GM21737 (cell line): Measurements from ENCODE around the gene VPS51.

Experiments used
- ATAC-seq: cut with Tn5 transposase; IDR thresholded peaks from one replicate; pipeline ENCODE4 v1.9.1; 2021; ENCODE audit warnings: mild to moderate bottlenecking, moderate library complexity; ENCODE audit not compliant: unreplicated experiment

Gene VPS51

DNA sequence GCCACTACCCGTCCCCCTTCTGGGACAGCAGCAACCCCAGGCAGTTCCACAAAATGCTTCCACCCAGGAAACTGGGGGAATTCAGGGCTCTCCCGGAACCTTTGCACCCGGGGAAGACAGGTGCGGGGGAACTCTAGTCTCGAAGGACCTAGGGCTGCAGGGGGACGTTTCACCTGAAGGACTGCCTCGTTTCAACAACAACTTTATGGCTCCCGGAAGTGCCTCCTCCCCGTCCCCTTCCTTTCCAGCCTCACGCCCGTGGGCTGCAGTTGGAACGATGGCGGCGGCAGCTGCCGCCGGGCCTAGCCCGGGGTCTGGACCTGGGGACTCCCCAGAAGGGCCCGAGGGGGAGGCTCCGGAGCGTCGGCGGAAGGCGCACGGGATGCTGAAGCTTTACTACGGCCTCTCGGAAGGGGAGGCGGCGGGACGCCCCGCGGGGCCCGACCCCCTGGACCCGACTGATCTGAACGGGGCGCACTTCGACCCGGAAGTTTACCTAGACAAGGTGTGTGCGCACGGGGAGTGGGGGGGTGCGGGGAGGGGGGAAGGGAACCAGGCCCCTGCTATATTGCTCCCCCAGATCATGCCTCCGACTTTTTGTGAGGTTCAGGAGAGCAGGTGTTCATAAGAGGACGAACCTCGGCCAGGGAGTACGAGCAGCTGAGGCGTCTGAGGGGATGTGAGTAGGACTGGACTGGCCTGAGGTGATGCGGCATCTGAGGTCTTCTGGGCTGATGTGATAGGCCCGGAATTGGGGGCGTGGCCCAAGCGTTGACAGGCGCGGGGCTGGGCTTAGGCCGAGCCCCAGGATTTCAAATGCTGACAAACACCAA, at the start of gene VPS51:
VPS51 (plus strand) TSS at position 241 of the 833 bp plus-strand sequence; CDS start at position 278, 37 bp downstream.
- peak; percentile 69 for ATAC-seq

DNA sequence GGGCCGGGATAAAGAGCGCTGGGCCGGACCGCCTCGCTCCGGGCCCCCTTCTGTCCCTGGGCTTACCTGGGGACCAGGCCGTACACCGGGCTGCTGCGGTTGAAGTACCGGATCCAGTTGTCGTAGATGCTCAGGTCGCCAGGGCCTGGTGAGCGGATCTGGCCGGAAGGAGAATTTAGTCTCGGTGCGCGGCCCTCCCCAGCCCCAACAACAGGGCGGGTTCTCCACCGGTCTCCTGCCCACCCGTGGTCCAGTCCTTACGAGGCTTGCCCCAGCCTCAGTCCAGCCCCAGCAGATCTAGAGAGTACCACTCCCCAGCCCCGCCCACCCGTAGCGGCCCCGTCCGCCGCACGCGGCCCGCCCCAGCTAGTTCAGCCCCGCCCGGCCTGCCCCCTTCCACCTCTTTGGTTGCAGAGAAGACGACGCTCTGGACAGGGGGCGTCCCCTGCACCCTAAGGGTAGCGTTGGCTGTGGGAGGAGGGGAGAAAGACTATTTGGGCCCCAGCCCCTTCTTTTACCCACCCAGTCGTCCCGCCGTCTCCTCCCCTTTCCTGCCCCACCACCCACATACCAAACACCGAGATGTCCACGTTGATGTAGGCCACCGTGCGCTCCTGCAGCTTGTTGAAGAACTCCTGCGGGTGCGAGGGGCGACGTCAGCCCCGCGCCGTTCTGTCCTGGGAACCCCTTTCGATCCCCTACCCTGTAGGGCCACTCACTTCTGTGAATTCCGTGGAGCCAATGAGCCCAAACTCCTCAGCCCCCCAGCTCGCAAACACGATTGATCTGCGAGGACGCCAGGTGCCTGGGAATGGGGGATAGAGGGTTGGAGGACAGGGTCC, 48.2 kb upstream of the VPS51 start:
- ATAC-seq = no peak

DNA sequence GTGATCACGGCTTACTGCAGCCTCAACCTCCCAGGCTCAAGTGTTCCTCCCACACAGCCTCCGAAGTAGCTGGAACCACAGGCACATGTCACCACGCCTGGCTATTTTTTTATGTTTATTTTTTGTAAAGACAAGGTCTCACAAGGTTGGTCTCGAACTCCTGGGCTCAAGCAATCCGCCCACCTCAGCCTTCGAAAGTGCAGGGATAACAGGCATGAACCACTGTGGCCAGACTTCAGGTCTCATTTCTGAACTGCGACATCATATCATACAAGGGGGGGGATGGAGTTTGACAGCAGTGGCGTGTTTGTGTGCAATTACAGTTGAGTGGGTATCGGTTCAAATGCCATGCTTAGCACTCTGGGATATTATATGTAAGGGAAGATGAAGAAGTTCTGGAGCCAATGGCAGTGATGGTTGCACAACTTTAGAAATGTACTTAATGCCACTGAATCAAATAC, 44.6 kb upstream of the VPS51 start:
- ATAC-seq = no peak

DNA sequence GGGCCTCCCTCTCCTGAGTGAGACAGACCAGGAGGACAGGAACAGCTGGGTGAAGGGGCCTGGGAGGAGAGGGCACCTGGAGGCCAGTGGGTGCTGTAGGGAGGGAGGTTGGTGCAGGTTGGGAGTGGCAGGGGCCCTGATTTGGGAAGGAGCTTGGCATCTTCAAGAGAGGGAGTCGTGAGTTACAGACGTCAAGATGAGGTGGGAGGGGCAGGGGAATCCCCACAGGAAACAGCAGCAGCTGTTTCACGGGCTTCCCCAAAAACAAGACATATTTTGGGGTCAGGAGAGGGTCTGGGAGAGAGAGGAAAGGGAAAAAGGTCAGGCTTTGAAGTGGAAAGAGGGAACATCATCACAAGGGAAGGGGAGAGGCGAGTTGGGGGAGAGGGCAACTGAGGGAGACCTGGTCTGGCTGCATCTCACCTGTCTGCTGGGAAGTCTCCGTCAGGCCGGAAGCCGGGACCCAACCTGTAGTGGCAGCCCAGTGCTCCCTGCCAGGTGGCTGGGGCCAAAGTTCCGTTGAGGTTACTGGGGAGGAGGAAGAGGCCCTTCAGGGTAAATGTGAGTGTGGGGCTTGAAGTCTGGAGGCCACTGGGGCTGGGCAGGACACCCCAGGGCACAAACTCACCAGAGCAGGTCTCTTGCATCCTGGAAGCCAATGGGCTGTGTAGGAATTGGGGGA, 42.0 kb upstream of the VPS51 start:
- ATAC-seq = no peak

DNA sequence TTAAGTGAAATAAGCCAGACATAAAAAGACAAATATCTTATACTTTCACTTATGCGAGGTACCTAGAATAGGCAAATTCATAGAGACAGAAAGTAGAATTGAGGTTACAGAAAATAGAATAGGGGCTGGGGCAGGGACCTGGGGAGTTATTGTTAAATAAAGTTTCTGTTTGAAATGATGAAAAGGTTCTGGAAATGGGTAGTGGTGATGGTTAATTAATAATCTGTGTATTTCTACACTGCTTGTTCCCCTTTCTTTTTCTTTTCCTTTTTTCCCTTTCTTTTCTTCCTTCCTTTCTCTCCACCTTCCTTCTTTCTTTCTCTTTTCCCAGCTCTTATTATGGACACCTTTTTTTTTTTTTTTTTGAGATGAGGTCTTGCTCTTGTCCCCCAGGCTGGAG, 40.5 kb upstream of the VPS51 start:
- ATAC-seq = no peak

DNA sequence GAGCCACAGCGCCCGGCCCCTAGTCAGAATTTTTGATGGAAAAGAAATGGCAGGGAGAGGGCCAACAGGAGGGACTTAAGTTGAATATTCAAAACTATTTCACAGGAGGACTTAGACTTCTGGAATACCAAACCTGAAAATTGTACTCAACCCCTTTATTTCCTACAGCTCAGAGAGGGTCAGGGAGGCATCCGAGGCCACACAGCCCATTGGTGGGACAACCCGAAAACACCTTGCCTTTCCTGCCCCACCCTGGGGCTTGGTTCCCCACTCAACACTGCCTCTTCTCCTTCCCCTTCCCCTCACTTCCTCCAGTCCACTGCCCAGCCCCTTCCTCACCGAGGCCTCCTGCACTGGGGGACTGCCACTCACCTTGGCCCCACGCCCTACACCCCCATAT, 39.0 kb upstream of the VPS51 start:
- no peak for ATAC-seq

DNA sequence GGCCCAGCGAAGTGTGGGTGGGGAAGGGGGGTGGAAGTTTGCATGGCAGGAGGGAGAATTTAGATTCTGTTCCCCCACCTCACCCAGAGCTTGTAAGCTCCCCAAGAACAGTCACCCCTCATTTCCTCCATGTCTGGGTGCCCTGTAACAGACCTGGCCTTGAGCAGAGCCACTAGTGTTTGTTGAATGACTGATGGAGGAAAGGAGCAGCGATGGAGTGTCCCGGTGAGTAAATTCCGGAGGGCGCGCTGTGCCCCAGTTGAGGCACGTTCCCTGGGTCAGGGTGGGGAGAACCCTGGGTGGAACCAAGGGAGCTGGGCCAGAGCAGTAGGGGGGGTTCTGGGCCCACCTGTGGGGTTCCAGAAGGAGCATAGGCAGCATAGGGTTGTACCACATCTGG, 38.5 kb upstream of the VPS51 start:
- ATAC-seq = no peak

DNA sequence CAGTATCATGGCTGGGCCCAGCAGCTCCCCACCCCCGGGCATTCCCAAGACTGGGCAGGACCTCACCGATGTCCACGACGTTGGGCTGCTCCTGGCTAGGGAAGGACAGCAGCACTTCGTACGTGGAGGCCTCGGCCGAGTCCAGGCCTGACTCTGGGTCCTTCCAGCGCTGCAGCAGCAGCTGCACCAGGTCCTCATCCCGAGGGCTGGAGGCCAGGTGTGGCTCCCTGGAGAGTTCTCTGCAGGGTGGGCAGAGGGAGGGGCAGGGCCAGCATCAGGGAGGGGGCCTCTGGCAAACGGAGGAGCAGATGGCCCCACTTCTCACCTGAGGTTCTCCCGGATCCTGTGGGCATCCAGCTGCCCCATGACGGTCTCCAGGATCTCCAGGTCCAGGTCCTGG, 38.0 kb upstream of the VPS51 start:
- no peak for ATAC-seq

DNA sequence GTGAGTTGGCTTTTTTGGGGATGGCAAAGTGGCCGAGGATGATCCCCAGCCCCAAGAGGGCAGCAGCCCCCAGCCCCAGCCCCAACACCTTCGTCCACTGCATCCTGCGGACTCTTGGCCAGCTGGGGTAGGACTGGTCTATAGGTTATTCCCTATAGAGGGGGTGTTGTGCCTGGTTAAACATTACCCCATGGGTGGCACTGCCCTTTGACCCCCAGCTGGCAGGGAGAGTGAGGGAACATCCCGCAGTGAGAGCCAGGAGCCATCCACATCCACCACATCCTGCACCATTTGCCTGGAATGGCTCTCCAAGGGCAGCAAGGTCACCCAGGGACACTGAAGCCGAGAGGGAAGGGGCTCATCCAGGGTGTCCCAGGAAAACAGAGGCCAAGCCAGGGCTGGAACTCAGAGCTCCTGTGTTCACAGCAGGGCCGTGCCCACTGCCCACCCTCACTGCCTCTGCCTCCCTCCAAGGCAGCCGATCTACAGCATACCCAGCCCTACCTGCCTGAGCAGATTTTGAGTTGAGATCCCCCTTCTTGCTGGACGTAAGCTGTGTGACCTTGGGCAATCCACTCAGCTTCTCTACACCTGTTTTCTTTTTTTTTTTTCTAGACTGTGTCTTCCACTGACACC, 37.5 kb upstream of the VPS51 start, which contains the start of gene NAALADL1:
NAALADL1 (minus strand) TSS at position 135 of the 636 bp plus-strand sequence; CDS start at position 103, 32 bp downstream.
- no peak for ATAC-seq

DNA sequence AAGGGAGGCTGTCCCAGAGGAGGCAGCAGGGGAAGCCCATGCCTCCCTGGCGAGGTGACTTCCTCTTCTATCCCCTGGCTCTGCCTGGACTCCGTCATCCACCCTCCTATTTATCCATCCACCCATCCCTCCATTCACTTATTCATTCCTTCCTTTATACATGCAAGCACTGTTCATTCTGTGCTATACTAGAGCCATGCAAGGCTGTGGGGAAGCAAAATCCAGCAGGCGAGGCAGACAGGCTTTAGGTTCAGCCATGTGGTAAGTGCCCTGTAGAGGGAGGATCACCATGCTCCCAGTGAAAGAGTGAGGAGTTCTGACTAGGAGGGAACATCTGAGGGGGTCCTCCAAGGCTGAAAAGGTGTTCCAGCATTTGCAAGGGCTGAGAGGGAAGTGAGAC, 36.5 kb upstream of the VPS51 start:
- ATAC-seq = no peak

DNA sequence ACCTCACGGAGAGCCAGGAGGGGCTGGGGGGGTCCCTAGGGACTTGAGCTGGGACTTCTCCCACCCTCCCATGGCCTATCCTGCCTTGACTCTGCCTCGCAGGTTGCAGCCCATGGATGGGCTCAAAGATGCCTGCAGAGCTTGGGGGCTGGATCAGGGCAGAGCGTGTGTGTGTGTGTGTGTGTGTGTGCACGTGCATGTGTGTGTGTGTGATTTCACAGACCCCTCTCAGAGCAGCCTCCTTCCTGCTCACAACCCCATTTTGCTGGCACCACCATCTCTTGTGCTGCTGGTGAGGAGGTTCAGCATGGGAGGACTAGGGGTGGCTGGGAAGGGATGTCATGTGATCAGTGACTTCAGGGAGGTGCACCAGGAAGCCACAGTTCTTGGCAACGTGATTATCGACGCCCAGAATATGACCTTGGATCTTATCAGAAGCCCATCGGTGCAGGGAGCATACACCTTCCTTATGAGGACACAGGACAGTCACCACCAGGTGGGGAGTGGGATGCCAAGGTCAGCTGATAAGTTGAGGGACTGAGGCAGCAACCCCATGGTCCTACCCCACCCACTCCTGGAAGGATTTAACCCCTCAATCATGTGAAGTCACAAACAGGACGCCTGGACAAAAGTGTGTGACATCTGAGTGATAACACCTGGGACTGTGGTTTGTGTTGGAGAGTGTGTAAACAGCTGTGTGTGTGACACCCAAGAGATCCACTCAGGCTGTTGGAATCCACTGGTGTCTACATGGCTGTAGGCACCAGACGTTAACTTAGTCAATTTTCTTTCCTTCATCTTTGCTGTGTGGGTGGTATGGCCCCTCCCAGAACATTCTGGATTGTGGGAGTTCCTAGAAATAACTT, 35.8 kb upstream of the VPS51 start:
- ATAC-seq = no peak

DNA sequence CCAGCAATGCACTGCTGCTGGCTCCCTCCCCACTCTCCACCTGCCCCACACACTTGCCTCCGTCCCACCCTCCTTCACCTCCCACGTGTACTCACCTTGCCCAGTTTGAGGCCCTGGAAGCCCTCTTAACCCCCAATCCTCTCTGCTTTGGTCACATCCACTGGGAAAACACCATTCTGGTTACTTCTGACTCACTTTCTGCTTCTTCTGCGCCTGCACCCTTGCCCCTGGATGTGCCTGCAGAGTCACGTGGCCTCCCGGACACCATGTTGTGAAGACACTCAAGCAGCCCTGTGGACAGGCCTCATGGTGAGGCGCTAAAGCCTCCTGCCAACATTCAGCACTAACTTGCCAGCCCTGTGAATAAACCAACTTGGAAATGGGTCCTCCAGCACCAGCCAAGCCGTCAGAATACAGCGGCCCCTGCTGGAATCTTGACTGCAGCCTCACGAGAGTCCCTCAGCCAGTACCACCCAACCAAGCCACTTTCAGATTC, 35.1 kb upstream of the VPS51 start:
- ATAC-seq = no peak

DNA sequence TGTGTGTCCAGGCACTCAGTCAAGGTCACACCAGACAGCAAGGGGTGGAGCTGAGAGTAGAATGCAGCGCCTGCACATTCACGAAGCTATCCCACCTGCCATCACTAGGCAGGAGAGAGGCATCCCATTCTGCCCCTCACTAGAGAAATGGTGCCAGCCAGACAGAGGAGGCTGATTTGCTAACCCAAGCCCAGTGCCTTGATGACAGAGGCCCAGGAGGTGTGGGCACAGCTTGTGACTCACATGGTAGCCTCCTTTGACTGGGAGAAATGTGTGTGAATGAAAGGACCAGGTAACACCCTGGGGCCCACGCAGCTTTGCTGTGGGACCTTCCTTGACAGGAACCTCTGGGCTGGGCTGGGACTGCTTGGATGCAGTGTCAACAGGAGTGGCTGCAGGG, 32.5 kb upstream of the VPS51 start:
- no peak for ATAC-seq

DNA sequence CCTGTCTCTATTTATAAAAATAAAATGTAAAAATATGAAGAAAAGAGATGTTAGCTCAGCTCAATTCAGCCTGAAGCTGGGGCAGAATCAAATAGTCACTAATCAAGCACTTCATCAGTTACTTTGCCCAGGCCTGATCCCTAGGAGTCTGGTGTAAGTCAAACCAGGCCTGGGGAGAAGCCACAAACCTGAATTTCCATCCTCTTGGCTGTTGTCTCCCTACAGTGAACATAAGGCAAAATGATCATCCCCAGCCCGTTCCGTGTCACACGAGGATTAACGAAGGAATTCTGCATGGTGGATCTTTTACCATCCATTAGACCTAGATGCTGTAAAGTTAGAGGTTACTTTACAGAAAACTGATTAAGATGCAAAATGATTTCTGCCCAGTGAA, 31.2 kb upstream of the VPS51 start:
- ATAC-seq = no peak

DNA sequence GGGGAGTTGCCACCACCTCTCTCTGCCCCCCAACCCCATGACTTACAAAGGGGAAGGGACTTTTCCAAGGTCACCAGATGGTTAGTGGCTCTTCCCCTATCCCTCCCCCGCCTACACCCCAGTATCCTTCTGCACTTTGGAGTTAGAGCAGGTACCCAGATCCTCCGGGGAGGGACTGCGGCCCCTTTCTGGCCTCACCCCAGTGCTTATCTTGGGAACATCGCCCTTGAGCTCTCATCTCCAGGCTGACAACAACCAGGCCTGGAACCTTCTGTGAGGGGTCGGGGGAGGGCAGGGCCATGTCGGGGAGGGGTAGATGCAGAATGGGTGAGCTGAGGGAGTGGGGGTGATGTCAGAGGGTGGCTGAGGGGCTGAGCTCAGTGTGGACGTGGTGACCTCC, 30.2 kb upstream of the VPS51 start:
- no peak for ATAC-seq

DNA sequence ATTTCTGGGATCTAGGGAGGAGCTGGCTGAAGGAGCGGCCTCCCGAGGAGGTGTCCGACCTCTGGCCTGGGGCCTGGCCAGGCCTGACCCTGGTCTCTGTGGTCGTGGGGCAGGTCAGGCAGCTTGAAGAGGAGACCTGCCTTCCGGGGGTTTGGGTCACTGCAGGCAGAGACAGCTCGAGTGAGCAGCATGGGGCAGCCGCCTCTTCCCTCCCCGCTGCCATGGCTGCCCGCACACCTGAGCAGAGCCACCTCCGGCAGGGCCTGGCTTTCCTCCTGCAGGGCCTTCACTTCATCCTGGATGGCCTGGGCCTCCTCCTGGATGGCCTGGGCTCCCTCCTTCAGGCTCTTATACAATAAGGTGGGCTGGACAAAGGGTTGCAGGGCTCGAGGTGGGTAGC, 29.7 kb upstream of the VPS51 start:
- no peak for ATAC-seq

DNA sequence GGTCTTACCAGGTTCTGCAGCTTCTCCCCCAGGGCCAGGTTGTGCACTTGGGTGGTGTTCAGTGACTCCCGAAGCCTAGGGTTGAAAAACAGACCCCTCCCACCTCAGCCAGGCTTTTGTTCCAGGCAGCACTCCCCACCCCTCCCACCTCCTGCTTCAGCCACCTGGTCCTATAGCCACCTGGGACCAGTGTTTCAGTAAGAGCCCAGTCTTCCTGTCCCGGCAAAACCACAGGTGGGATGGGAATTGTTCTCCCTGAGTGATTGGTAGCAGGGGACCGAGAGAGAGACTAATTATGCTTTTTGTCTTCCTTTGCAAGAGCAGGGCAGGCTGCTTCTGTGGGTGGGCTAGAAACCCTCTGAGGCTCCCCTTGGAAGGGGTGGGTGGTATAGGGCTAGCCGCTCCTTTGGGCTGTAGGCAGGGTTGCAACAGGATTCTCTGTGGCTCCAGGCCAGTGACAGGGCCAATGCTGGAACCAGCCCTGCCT, 29.2 kb upstream of the VPS51 start:
- no peak for ATAC-seq

DNA sequence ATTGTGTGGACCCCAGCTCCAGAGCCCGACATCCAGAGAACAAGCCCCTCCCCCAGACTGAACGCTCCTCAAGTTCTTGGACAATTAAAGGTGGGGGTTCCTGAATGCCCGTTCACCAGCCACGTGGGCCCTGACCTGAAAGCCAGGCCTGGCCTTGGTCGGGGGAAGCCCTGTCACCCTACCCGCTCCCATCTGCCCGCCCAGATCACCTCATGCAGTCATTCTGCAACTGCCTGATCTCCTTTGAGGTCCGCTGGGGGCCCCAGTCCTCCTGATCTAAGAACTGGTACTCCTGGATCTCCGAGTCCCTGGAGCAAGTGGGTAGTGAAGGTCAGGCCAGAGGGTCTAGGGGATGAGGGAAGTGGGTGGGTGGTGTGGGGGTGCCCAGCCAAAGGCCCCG, 28.6 kb upstream of the VPS51 start:
- ATAC-seq = no peak

DNA sequence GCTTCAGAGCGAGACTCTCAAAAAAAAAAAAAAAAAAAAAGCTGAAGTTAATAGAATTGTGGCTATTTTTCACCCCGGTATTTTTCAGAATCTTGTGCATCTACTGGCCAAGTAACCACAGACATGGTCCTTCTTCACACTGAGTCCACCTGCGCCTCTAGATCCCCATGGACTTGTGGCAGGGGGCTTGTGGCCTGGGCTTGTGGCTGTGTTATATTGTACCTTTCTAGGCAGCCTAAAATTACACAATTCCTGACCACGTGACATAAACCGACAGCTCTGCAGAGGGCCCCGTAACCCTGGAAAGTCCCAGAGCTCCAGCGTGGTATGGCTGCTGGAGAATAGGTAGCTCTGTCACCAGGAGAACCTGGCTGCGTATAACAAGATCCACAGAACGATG, 26.8 kb upstream of the VPS51 start:
- ATAC-seq = no peak
